IMR-90 (cell line): ENCODE data around the gene ARAP1. TPM values are rescaled to one million over a fixed set of nuclear protein-coding genes. Genes with fewer than 3 reads are reported as not detected.

Source experiments
- ATAC-seq: fragments of 200-7000 bp; cut with Tn5 transposase; 2 replicates; pipeline ENCODE4 v1.9.1; 2020; ENCODE audit warnings: low read depth, mild to moderate bottlenecking, moderate library complexity
- BruUV-seq: library from RNA; stranded (reverse); fragments of 400-500 nt; replicated peaks from 2 replicates; lab custom pipeline; 2021; lab: Mats Ljungman, UMichigan
- CTCF ChIA-PET: fragments of 300-600 bp; formaldehyde crosslinking; extraction: SDS; loops from one replicate; lab custom pipeline; 2021; ENCODE audit warnings: antibody characterized with exemption; lab: Yijun Ruan, JAX
- POLR2A ChIA-PET: fragments of 300-600 bp; sonication (Branson Sonifier 250); formaldehyde crosslinking; loops from one replicate; lab custom pipeline; 2022; ENCODE audit warnings: antibody characterized with exemption; ENCODE audit not compliant: unreplicated experiment; lab: Charles Lee
- DNase-seq: peaks from one replicate; pipeline ENCODE4 v3.0.0; 2013
- H2AFZ ChIP-seq: replicated peaks from 2 replicates; pipeline ENCODE3; 2013; ENCODE audit warnings: low read length, mild to moderate bottlenecking; ENCODE audit not compliant: poor library complexity
- H2AK5ac ChIP-seq: 2 replicates; pipeline ENCODE4 v1.6.1; 2013; ENCODE audit warnings: low read depth, low read length, inconsistent platforms
- H2AK9ac ChIP-seq: replicated peaks from 2 replicates; pipeline ENCODE3; 2013; ENCODE audit warnings: mild to moderate bottlenecking, low read depth, low read length, moderate library complexity; ENCODE audit not compliant: poor library complexity
- H2BK120ac ChIP-seq: 2 replicates; pipeline ENCODE4 v1.6.1; 2013; ENCODE audit warnings: low read depth, low read length, inconsistent platforms
- H2BK15ac ChIP-seq: 3 replicates; pipeline ENCODE4 v1.6.1; 2013; ENCODE audit warnings: low read depth, low read length, inconsistent platforms
- H2BK20ac ChIP-seq: 2 replicates; pipeline ENCODE4 v1.6.1; 2013; ENCODE audit warnings: low read depth, mild to moderate bottlenecking, inconsistent platforms, low read length, moderate library complexity
- H2BK5ac ChIP-seq: 2 replicates; pipeline ENCODE4 v1.6.1; 2013; ENCODE audit warnings: mild to moderate bottlenecking, low read depth, low read length, inconsistent platforms; ENCODE audit not compliant: poor library complexity, severe bottlenecking
- H3K14ac ChIP-seq: replicated peaks from 2 replicates; pipeline ENCODE4 v1.6.1; 2013; ENCODE audit warnings: low read depth, low read length, inconsistent platforms
- H3K18ac ChIP-seq: 2 replicates; pipeline ENCODE4 v1.6.1; 2013; ENCODE audit warnings: low read depth, low read length, control low read depth
- H3K23ac ChIP-seq: 2 replicates; pipeline ENCODE4 v1.6.1; 2013; ENCODE audit warnings: low read depth, low read length, inconsistent platforms
- H3K27ac ChIP-seq: 2 replicates; pipeline ENCODE4 v1.5.1; 2013; ENCODE audit warnings: mild to moderate bottlenecking, control low read depth, low read length; ENCODE audit not compliant: insufficient read depth
- H3K27me3 ChIP-seq: 2 replicates; pipeline ENCODE4 v1.6.1; 2013; ENCODE audit warnings: low read length; ENCODE audit not compliant: control insufficient read depth, insufficient read depth
- H3K36me3 ChIP-seq: 2 replicates; pipeline ENCODE4 v1.6.1; 2013; ENCODE audit warnings: low read length, mixed read lengths; ENCODE audit not compliant: control insufficient read depth, insufficient read depth
- H3K4ac ChIP-seq: 2 replicates; pipeline ENCODE4 v1.6.1; 2013; ENCODE audit warnings: low read depth, low read length, inconsistent platforms
- H3K4me1 ChIP-seq: 2 replicates; pipeline ENCODE4 v1.6.1; 2013; ENCODE audit warnings: low read length, mixed read lengths; ENCODE audit not compliant: control insufficient read depth, insufficient read depth
- H3K4me2 ChIP-seq: 2 replicates; pipeline ENCODE4 v1.6.1; 2013; ENCODE audit warnings: low read depth, mild to moderate bottlenecking, control low read depth, low read length, moderate library complexity
- H3K4me3 ChIP-seq: 2 replicates; pipeline ENCODE4 v1.5.1; 2013; ENCODE audit warnings: low read depth, mild to moderate bottlenecking, control low read depth, low read length, moderate library complexity; ENCODE audit not compliant: insufficient read depth
- H3K56ac ChIP-seq: 2 replicates; pipeline ENCODE4 v1.6.1; 2013; ENCODE audit warnings: low read length, inconsistent platforms; ENCODE audit not compliant: insufficient read depth; ENCODE audit errors: extremely low read depth
- H3K79me1 ChIP-seq, 2 experiments: 2 replicates each; pipeline ENCODE4 v1.6.1; 2013; ENCODE audit warnings: low read length in 2 of 2, inconsistent platforms in 1 of 2, low read depth in 1 of 2
- H3K9ac ChIP-seq: 2 replicates; pipeline ENCODE4 v1.6.1; 2013; ENCODE audit warnings: low read depth, low read length, control low read depth
- H3K9me1 ChIP-seq: 2 replicates; pipeline ENCODE4 v1.6.1; 2013; ENCODE audit warnings: low read length, inconsistent platforms; ENCODE audit not compliant: insufficient read depth
- H3K9me3 ChIP-seq: 2 replicates; pipeline ENCODE4 v1.6.1; 2013; ENCODE audit warnings: low read length; ENCODE audit not compliant: control insufficient read depth, insufficient read depth
- H4K20me1 ChIP-seq: 2 replicates; pipeline ENCODE4 v1.6.1; 2013; ENCODE audit warnings: low read length, inconsistent platforms; ENCODE audit not compliant: insufficient read depth
- H4K5ac ChIP-seq: 2 replicates; pipeline ENCODE4 v1.6.1; 2013; ENCODE audit warnings: mild to moderate bottlenecking, low read depth, low read length, control low read depth
- H4K8ac ChIP-seq, 2 experiments: 2 replicates each; pipeline ENCODE4 v1.6.1; 2013; ENCODE audit warnings: low read depth in 2 of 2, low read length in 2 of 2, control low read depth in 1 of 2, inconsistent platforms in 1 of 2
- H4K91ac ChIP-seq: 2 replicates; pipeline ENCODE4 v1.6.1; 2013; ENCODE audit warnings: low read depth, low read length, inconsistent platforms; ENCODE audit not compliant: insufficient read depth
- CTCF ChIP-seq: conservative IDR thresholded peaks from 2 replicates; pipeline ENCODE4 v1.5.1; 2012; ENCODE audit warnings: mild to moderate bottlenecking, low read depth, low read length, improper control_type of control experiment
- ELK1 ChIP-seq: fragments of 150-350 bp; IDR thresholded peaks from 2 replicates; pipeline ENCODE4 v1.6.1; 2016; ENCODE audit warnings: low read depth, mild to moderate bottlenecking, low read length, moderate library complexity, borderline replicate concordance
- FOS ChIP-seq: fragments of 150-350 bp; IDR thresholded peaks from 2 replicates; pipeline ENCODE4 v1.6.1; 2016; ENCODE audit warnings: low read depth, low read length
- MAFK ChIP-seq: IDR thresholded peaks from 2 replicates; pipeline ENCODE4 v1.6.1; 2012; ENCODE audit warnings: low read depth, low read length, improper control_type of control experiment
- MAZ ChIP-seq: IDR thresholded peaks from 2 replicates; pipeline ENCODE4 v1.6.1; 2012; ENCODE audit warnings: low read depth, mild to moderate bottlenecking, low read length, improper control_type of control experiment, moderate library complexity, borderline replicate concordance
- MXI1 ChIP-seq: IDR thresholded peaks from 2 replicates; pipeline ENCODE4 v1.6.1; 2012; ENCODE audit warnings: low read depth, mild to moderate bottlenecking, low read length, moderate library complexity, borderline replicate concordance
- POLR2A ChIP-seq: IDR thresholded peaks from 2 replicates; pipeline ENCODE4 v1.6.1; 2012; ENCODE audit warnings: mild to moderate bottlenecking, low read depth, low read length
- SMC3 ChIP-seq: fragments of 150-350 bp; IDR thresholded peaks from 2 replicates; pipeline ENCODE4 v1.6.1; 2016; ENCODE audit warnings: low read depth, mild to moderate bottlenecking, antibody characterized with exemption, low read length, moderate library complexity
- WGBS, 2 experiments: methylation state at CpG; one replicate each; pipeline versions ENCODE4 v1.1.5 to v1.1.7; 2013; ENCODE audit warnings: missing lambda C conversion rate in 2 of 2; ENCODE audit not compliant: insufficient read length in 1 of 2; ENCODE audit errors: extremely low coverage in 2 of 2; 5-methylcytosine and 5-hydroxymethylcytosine counted together
- dilution Hi-C: fragments of 300-500 bp; cut with HindIII; formaldehyde crosslinking; loops from one replicate; pipeline ENCODE4 v1.14.3; 2018; ENCODE audit warnings: low sequenced_read_pairs; ENCODE audit not compliant: unreplicated experiment
- in situ Hi-C: fragments of 300-500 bp; cut with MboI; formaldehyde crosslinking; loops from 3 replicates; pipeline ENCODE4 v1.14.3; 2019; ENCODE audit warnings: low sequenced_read_pairs, inconsistent platforms, mixed read lengths
- intact Hi-C: fragments of 100-400 bp; cut with micrococcal nuclease; formaldehyde crosslinking; loops from 2 replicates; pipeline ENCODE4 v1.10.0; 2022
- polyA plus RNA-seq, 3 experiments: library from polyadenylated mRNA; depleted of rRNA; stranded (reverse); fragments of >200 nt; gene quantifications; 2 replicates each; pipeline ENCODE4 v1.2.3, GENCODE V29; 2012; ENCODE audit warnings: low replicate concordance in 1 of 3
- total RNA-seq: library from RNA; depleted of rRNA; stranded (reverse); fragments of >200 nt; gene quantifications from 2 replicates; pipeline ENCODE4 v1.2.3, GENCODE V29; 2012

The ARAP1 gene
- total and polyA plus RNA-seq, 2 of the 4 experiments (the other 2 are of a cell fraction) = 37.6 to 63.1 TPM

GRCh38 chr11:72707032-72707431 lies 45.2 kb downstream of the ARAP1 start:
- Histone ChIP-seq H3K79me1 (peaks cover 0 to 32% of the 10 kb centered on the region in 2 experiments), H4K5ac (no peak overlapping the region), H3K36me3 (peaks cover 72% of the 10 kb centered on the region), H4K20me1 (peaks cover 35% of the 10 kb centered on the region), H2AK5ac (no peak overlapping the region), H3K9me3 (no peaks in the 10 kb centered on the region), H3K4me2 (no peak overlapping the region), H2BK5ac (no peak overlapping the region), H2AFZ (no peak overlapping the region), H2BK120ac (no peak overlapping the region), H4K91ac (no peak overlapping the region), H3K23ac (no peak overlapping the region), H3K4me1 (peaks cover 16% of the 10 kb centered on the region), H2AK9ac (no peak overlapping the region), H3K4ac (no peak overlapping the region), H3K27ac (no peak overlapping the region), H3K9ac (no peak overlapping the region), H2BK20ac (no peak overlapping the region), H2BK15ac (no peak overlapping the region), H3K14ac (no peak overlapping the region), H4K8ac (no peak overlapping the region), H3K56ac (no peak overlapping the region), H3K4me3 (no peak overlapping the region), H3K27me3 (no peaks in the 10 kb centered on the region), H3K9me1 (0 out of 2 replicates have a peak, but pooled peaks cover 6% of the 10 kb centered on the region), H3K18ac (no peak overlapping the region)
- ATAC-seq (no peak), DNase-seq (no peak)
- ChIA-PET POLR2A (no interaction called here), CTCF (no interaction called here)
- intact Hi-C loops (no loop called here), dilution Hi-C loops (no loop called here), in situ Hi-C loops (no loop called here)
- 100% methylated on average over 2 of the region's 9 CpGs; no CpG with 5 or more reads in 1 of the 2 experiments for WGBS, 2 experiments
- TF ChIP-seq POLR2A (no peak), MAFK (no peak), CTCF (no peak), MXI1 (no peak), SMC3 (no peak), MAZ (no peak), ELK1 (no peak), FOS (no peak)
- BruUV-seq = no TSS peak
